Kidney tubule cell (primary cell): ENCODE results near the gene RAB43.
A peak's percentile ranks its signal among the peaks of the same experiment; 100 is the strongest.
"Not testable (repeated sequence)": the region's sequence is repeated elsewhere in the genome, so short reads cannot be mapped to it uniquely, and the experiment has no call there.

Experiments used
- DNase-seq: peaks from one replicate; pipeline ENCODE4 v3.0.0-alpha.2; 2018; ENCODE audit warnings: low spot score

RAB43 gene

GRCh38 chr3:129121792-129122411 lies at the start of gene RAB43:
Gene RAB43 (minus strand): TSS chr3:129121804. CDS start chr3:129121489, 315 bp downstream.
- peak; percentile 89 for DNase-seq

- DNase-seq = no peak
Observed at GRCh38 chr3:129166579-129167332, 45.2 kb upstream of the RAB43 start.

- not testable (repeated sequence) for DNase-seq
Observed at GRCh38 chr3:129165594-129165993, 44.0 kb upstream of the RAB43 start.

- no peak for DNase-seq
Observed at GRCh38 chr3:129164500-129164899, 42.9 kb upstream of the RAB43 start.

- peak; percentile 8 for DNase-seq
Observed at GRCh38 chr3:129162729-129163579, 41.4 kb upstream of the RAB43 start.

- peak; percentile 32 for DNase-seq
Observed at GRCh38 chr3:129161860-129162271, 40.3 kb upstream of the RAB43 start.

- DNase-seq = peak; percentile 96
Observed at GRCh38 chr3:129160891-129161859, 39.6 kb upstream of the RAB43 start, which contains the start of gene ISY1. Gene ISY1 (minus strand): TSS chr3:129161063. CDS start chr3:129160975, 88 bp downstream.

GRCh38 chr3:129144786-129145185 lies 23.2 kb upstream of the RAB43 start:
- no peak for DNase-seq

- not testable (repeated sequence) for DNase-seq
Observed at GRCh38 chr3:129141011-129141410, 19.4 kb upstream of the RAB43 start.

- no peak for DNase-seq
Observed at GRCh38 chr3:129139911-129140310, 18.3 kb upstream of the RAB43 start.

GRCh38 chr3:129136275-129136674 lies 14.7 kb upstream of the RAB43 start:
- not testable (repeated sequence) for DNase-seq

GRCh38 chr3:129132097-129132866 lies 10.7 kb upstream of the RAB43 start:
- no peak for DNase-seq

- no peak for DNase-seq
Observed at GRCh38 chr3:129131465-129132088, 10.0 kb upstream of the RAB43 start.

- no peak for DNase-seq
Observed at GRCh38 chr3:129130291-129130813, 8.7 kb upstream of the RAB43 start.

- DNase-seq = no peak
Observed at GRCh38 chr3:129128357-129129155, 7.0 kb upstream of the RAB43 start.

- DNase-seq = no peak
Observed at GRCh38 chr3:129126726-129127280, 5.2 kb upstream of the RAB43 start.

- no peak for DNase-seq
Observed at GRCh38 chr3:129123314-129124060, 1.9 kb upstream of the RAB43 start.
